DMS 273 treated with DMSO at 0.1 percent for 48 hours (cell line): ENCODE measurements around the gene MYO1B.

Experiments
- DNase-seq: peaks from one replicate; lab custom pipeline; 2025; lab: John Stamatoyannopoulos, UW

MYO1B gene

DNA sequence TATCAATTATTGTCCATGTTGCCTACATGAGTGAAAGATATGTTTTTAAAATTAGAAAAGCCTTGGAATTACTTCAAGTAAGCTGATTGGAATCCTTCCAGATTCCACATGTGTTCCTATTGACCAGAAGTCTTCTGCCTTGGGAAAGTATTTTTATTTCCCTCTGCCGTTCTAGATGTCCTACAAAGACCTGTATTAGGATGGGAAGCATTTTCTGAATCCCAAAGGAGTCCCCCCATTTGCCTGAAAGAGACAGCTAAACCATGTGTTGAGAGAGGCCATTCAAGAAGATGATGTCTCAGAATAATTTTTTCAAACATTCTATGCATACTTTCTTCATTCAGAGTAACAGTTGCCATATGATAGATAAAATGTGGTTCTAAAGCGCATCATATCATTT lies 19.0 kb upstream of the MYO1B start:
- DNase-seq: no peak

DNA sequence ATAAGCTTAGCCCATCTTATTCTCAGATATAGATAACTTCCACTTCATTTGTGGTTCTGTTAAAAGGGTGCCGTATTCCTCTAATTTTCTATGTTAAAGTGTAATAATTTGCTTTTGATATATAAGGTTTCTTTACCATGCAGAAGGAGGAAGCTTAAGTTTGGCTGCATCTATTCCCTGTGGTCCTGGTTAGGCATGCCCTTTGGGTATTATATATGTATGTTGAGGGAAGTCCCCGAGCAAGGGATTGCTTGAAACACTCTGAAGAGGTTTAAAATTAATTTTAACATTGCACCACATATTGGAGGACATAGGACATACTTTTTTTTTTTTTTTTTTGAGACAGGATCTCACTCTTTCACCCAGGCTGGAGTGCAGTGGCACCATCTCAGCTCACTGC lies 16.9 kb upstream of the MYO1B start:
- no peak for DNase-seq

DNA sequence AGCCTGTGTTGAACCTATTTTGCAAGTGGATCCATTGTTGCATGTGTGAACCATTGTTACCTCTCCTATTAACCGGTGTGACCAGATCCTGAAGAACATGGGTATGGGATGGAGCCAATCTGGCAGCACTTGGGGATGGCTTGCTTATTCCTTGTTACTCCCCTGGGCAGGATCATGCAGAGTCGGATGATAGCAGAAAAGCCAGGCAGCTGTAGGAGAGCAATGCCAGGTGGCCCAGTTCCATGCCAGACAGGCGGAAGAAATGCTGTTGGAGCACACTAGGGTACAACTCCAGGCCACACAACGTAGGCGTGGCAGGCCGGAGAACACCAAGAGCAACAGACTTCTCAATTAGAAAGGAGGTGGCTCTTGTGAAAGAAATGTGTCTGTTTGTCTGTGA lies 16.3 kb upstream of the MYO1B start:
- peak; percentile 7 for DNase-seq

DNA sequence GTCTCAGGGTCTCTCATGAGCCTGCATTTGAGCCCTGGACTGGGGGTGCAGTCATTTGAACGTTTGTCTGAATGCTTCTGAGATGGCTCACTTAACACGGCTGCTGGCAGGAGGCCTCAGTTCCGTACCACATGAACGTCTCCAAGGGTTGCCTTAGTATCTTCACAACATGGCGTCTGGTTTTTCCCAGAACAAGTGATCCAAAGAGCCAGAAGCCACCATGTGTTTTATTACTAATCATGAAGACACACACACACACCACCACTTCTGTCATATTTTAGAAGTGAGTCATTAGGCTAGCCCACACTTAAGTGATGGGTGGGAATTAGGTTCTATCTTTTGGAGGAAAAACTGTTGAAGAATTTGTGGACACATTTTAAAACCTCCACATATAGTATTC lies 15.0 kb upstream of the MYO1B start:
- no peak for DNase-seq

DNA sequence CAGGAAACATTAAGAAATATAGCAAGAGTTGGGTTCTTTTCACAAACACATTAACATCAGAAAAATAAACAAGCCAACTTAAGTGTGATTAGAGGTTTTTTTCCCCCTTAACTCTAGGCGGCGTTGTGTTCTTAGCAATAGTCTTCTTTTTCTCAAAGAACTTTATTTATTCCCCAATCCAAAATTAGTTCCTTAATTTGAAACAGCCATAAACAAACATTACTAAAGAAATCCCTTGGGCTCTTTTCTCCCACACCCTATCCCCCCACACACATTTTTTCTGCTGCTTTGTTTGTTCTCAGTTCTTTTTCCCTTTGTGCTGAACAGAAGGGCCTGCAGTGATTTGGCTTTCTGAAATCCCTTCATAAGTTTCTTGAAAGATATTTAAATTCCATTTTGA lies 13.2 kb upstream of the MYO1B start:
- DNase-seq: no peak

DNA sequence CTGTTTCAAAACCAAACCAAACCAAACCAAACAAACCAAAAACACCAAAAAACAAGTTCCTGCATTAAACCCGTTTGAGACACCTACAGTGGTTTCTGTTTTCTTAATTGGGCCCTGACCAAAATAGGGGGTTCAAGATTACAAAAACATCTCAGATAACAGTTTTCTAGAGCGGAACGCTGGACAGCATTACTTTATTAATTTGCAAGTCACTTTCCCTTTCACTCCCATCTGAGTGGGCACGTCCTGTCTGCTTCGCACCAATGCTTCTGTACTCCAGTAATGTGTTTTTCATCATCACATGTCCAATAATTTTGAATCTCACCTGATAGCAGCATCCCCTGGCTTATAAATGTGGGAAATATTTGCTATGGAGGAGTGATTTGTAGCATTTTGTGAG lies 11.7 kb upstream of the MYO1B start:
- no peak for DNase-seq

DNA sequence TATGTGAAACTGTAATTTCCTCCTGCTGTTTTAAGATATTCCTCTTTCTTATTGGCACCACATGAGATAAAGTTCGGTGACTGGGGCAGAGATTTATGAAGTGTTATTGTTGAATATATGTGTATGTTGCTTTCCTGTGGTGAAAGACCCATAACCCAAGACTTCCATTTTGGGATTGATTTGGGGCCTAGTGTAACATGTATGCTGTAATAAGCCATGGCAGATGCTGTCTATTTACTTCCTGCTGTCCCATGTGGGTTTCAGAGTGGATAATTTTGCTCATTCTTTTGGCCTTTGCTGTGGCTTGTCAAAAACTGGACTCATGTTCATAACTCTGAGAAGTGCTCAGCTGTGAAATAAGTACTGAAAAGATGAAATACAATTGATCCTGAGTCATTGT lies 10.8 kb upstream of the MYO1B start:
- no peak for DNase-seq

DNA sequence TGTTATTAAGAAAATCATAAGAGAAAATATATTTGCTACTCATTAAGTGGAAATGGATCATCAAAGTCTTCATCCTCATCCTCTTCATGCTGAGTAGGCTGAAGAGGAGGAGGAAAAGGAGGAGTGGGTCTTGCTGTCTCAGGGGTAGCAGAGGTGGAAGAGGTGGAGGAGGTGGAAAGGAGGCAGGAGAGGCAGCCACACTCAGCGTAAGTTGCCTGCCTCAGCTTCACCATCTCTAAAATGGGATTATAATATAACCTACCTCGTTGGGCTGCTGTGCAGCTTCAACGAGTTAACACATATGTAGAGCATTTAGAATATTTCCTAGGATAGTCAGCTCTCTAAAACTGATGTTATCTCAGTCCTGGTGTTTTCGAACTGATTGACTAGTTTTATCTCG lies 4.3 kb upstream of the MYO1B start:
- DNase-seq: no peak

DNA sequence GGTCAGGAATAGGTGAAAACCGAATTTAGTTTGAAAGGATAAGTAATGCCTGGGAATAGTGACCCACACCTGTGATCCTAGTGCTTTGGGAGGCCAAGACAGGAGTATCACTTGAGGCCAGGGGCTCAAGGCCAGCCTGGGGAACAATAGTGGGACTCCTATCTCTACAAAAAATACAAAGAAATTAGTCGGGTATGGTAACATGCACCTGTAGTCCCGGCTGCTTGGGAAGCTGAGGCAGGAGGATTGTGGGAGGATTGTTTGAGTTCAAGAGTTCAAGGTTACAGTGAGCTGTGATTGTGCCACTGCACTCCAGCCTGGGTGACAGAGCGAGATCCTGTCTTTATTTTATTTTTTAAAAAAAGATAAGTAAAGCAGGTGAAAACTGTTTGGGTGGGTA lies 3.8 kb upstream of the MYO1B start:
- DNase-seq: no peak

DNA sequence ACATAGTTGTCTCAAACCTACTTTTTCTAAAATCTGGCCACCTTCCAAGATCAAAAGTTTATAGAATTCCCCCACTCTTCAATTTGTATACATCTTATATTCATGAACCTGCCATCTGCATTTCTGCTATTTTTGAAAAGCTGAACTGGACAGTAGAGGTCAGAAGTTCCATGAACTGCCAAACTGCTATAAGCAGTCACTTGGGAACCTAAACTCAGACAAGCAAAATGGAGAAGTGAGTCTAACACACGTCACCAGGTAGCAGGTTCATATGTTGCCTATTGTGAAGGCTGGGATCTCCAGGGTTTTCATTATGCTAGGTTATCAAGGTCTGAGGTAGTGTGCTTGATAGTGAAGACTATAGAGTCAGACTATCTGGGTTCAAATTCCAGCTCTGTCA lies 2.0 kb upstream of the MYO1B start:
- no peak for DNase-seq

DNA sequence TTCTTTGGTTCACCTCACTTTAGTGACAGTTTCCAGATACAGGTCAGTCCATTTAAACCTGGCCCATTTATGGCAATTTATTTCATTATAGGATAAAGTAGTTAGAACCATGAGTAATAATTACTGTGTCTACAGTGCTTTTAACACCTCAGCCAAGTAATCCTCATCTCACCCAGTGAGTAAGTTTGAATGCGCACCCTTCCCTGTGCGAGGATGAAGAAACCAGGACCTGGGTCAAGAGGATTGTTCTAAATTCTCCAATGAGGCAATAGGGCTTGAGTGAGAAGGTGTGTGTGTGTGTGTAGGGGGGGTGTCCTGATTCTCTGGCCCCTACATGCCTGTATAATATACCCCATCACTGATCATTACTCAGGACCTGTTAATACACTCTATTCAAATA lies 854 bp upstream of the MYO1B start:
- DNase-seq: no peak

DNA sequence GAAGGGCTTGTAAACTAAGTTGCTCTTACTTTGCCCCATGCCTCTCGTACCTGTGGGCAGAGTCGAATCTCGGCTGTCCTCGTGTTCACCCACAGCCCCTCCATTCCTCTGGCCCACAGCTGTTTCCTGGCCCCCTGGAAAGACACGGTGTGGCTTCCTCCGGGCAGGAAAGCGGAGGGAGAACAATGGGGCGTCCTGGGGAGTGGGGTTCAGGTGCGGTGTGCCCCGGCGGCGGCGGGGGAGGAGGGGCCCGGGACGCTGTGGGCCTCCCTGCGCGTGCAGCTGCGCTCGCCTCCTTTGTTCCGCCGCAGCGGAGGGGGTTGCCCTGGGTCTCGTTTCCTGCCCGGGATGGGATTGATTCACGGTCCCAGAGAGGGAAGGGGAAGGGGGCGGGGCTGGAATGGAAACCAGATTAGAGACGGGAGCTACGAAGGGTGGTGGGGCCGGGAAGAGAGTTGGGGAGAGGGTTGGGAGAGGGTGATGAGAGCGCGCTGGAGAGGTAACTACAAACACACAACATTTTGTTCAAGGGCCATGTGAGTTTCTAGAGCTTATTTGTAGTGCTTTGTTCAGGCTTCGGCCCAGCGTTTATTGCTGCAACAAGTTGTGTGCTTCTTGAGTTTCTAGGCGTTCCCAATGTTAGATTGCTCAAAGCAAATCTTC lies 796 bp downstream of the MYO1B start:
- peak; percentile 54 for DNase-seq

DNA sequence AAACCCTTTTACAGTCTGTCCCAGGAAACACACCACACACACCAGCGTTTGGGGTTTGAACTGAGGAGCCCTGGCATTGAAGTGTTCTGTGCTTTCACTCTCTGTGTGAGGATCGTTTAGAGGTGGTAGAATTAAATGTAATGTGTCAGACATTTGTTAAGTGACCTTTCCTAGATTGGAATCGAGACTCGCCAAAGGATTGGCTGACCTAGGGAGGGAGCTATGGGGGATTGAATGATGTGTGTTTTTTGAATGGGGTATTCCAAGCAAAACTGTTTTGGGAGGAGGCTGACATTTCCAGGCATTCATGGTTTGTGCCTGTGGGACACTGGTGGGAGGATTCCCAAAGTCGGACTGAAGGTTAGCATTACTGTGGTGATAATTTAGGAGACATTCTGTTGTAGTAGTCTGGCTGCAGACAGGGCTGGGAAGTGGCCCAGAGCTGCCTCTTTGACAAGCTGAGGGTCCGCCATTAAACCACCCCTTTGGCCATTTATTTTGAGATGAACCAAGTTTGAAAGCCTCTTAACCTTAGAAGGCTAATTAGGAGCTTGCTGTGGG lies 1.7 kb downstream of the MYO1B start:
- no peak for DNase-seq

DNA sequence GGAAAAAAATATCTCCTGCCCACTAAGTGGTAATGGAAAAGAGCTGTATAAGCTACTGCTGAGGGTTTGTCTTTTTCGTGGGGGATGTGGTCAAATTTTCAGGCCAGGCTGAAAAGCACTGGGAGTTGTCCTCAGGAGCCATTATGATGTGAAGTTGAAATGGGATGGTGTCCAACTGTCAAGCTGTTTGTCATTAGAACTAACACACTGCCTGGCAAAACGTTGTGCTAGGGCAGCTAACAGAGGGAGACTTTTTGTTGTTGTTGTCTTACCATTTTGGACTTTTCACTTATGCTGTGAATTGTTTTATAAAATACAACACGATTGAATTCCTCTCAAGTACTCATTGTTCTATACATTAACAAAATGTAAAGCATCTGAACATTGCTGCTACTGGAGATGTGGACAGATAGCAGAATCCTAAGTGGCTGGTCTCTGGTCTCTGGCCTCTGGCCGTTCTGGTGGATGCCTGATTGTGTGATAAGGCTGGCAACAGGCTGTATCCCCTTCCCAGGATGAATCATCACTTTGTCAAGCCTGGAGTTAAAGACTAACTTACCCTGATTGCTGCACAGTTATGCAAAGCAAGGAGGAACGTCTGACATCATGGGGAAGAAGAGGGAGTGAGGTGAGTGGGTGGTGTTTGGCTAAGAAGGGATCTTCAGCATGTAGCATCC lies 2.3 kb downstream of the MYO1B start:
- no peak for DNase-seq

DNA sequence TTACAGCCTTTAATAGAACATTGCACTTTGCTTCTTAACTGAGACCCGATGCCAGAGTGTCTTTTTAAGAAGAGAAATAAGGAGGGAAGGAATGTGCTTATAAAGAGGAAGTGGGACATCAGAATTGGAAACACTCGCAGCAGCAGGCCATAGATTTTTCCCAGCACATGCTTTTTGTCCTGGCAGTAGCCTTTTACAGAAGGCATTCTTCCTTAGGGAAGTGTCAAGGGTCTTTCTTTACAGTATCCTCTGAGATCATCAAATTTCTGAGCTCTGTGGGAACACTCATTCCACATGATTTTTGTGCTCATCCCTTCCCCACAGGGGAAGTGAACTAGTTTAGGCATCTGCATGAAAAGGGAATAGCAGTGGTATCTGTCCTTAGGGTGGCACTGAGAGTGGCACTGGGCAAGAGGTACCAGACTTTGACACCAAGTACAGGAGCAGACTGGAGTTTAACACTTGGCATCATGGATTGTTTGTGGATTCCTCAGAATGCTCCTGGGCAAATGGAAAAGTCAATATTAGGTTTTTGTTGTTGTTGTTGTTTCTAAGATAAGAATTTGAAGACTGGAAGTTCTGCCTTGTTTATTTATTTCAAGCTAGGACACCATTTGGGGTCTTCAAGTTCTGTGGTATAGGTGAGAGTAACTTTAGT lies 4.1 kb downstream of the MYO1B start:
- no peak for DNase-seq

DNA sequence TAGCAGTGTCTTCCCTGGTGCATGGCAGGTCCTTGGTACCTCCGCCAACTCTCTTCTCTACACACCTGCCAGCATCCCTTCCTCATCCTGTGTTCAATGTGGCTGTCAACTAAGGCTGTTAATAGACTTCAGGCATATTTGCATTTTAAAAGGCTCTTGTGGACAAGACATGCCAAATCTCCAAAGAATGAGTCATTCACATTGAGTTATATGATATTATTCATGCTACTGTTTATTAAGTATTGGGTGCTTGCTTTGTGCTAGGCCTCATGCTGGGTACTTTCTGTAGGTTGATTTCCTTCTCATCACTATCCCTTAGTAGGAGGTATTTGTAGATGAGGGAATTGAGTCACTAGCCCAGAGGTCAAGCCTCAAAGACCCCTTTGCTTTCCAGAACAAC lies 5.2 kb downstream of the MYO1B start:
- no peak for DNase-seq

DNA sequence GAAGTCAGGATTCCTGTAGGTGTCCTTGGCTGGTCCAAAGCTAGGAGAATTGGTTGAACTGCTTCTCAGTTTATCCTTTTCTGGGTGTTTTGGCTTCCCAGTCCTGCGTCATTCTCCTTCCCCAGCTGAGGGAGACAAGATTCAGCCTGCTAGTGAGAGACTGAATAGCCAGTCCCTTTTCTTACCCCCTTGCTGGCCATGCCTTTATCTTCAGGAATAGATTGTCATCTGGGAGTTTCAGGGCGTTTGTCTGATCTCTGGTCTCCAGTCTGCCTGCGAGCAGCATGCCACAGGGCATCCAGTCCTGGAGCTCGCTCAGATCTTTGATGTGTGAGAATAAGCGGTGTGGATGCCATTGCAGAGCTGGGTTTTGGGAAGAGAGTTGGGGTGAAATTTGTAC lies 5.8 kb downstream of the MYO1B start:
- no peak for DNase-seq

DNA sequence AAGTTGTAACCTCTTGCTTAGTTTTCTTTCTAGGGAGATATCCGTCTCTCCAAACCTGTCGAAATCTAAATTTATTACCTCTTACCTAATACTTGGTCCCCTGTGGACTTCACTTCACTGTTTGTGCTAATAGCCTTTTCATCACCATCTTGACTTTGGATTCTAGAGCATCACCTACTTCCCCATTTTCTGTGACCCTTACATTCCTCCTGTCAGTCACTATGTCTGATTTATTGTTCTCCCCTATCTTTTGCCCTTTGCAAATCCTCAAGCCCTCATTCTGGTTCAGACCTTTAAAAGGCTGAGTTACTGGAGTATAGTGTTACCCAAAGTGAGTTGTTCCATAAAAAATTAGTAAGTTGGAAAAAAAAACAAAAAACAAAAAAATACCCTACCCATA lies 7.5 kb downstream of the MYO1B start:
- DNase-seq: no peak

DNA sequence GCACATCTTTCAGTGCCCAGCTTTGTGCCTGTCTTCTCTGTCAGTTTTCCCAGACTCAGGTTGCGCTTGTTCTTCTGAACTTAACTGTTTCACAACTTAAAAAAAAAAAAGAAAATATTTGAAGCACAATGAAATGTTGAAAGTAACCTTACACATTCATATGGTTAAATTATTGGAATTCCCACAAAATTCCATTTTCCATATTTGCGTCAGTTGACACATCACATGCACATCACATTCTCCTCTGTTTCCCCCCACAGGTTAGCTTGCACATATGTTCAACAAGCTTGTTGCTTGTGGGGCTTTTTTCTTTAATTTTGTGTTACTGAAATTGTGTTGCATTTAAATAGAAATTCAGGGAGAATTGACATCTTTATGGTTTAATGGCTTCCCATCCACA lies 8.3 kb downstream of the MYO1B start:
- no peak for DNase-seq

DNA sequence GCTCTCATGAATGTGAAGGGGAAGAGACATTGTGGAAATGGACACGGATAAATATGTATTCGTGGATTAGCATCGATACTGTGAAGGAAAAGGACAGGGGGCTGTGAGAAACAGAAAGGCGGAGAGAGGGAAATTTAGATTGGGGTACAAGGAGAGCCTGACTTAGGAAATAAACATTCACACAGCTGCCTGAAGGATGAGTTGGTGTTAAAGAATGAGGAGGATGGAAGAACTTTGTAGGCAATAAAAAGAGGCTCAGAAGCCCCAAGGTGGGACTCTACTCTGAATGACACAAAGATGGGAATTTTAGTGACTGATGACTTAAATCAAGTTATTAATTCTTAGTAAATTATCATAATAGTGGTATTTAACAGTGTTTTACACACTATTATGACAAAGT lies 10.1 kb downstream of the MYO1B start:
- no peak for DNase-seq

DNA sequence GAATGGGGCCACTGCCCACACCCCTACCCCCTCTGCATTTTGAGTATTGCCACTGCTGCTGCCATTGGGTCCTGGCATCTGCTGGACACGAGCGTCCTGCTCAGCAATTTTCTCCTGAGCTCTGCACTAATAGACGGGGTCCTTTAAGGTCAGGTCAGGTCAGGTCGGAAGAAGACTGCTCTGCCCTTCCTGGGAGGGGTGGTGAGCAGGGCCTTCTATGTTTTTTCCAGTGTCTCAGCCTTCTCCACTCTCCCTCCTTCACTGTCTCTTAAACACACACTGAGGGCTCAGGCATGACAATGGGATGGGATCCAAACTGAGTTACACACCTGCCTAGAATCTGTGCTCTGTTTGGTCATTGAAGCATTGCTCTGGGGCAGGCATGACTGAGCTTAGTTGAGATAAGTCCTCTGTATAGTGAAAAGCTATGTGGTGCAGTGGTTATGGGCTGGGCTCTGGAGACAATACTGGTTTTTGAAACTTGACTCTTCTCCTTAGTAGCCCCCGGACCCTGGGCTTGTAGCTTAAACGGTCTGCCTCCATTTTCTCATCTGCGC lies 10.6 kb downstream of the MYO1B start:
- DNase-seq: no peak

DNA sequence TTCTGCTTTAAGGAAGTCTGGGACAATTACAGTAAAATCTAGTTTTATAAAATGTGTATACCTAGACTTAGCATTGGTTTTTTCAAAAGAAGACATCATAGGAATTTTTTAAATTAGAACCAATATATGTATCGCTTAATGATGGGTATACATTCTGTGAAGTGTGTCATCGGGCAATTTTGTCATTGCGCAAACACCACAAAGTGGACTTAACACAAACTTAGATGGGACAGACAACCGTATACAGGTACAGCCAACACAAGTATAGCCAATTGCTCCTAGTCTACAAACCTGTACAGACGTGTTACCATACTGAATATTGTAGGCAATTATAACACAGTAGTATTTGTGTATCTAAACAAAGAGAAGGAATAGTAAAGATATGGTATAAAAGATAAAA lies 12.7 kb downstream of the MYO1B start:
- no peak for DNase-seq

DNA sequence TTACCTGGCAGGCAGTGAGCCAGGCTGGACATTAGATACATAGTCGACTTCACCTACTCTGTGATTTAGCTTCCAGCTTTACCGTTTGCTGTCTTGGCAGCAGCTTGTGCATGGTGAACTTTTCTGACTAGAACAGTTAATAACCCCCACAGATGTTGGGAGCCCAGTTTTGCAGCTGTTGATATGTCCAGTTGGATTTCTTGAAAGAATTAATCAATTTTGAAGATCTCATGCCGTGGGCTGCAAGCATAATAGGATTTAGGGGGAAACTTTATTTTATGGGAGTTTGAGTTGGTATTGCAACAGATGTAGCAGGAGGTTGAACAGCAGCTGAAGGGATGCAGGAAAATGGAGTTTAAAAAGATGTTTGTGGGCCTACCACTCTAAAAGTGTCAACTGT lies 13.8 kb downstream of the MYO1B start:
- no peak for DNase-seq
